Putamen (tissue), 1 donor: ENCODE results near the gene FAM118A.
"Not testable (repeated sequence)": the region's sequence is repeated elsewhere in the genome, so short reads cannot be mapped to it uniquely, and the experiment has no call there.

Experiments
- DNase-seq: peaks from one replicate; pipeline ENCODE4 v3.0.0-alpha.2; 2016; ENCODE audit warnings: low spot score

Gene FAM118A

GRCh38 chr22:45331486-45331885 lies 21.8 kb downstream of the FAM118A start:
- no peak for DNase-seq

- DNase-seq: no peak
Measured at GRCh38 chr22:45332001-45332400, 22.3 kb downstream of the FAM118A start.

GRCh38 chr22:45334068-45334467 lies 24.3 kb downstream of the FAM118A start:
- no peak for DNase-seq

DNA sequence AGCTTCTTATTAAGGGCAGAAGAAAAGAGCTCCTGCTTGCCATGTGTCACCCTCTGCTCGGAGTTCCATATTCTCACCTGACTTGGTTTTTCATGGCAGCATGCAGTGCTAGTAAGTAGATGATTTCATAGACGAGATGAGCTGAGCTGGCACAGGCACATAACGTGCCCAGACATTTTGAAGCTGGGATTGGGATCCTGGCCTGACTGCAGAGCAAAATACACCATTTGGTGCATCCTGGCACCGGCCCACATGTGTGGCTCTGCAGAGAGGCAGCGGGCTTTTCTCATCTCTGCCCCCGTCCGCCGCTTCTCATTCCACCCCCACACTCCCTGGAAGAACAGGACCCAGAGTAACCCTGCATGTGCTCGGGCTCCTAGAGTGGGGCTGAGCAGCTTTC lies 24.8 kb downstream of the FAM118A start:
- DNase-seq: no peak

GRCh38 chr22:45335021-45335818 lies 25.5 kb downstream of the FAM118A start:
- no peak for DNase-seq

DNA sequence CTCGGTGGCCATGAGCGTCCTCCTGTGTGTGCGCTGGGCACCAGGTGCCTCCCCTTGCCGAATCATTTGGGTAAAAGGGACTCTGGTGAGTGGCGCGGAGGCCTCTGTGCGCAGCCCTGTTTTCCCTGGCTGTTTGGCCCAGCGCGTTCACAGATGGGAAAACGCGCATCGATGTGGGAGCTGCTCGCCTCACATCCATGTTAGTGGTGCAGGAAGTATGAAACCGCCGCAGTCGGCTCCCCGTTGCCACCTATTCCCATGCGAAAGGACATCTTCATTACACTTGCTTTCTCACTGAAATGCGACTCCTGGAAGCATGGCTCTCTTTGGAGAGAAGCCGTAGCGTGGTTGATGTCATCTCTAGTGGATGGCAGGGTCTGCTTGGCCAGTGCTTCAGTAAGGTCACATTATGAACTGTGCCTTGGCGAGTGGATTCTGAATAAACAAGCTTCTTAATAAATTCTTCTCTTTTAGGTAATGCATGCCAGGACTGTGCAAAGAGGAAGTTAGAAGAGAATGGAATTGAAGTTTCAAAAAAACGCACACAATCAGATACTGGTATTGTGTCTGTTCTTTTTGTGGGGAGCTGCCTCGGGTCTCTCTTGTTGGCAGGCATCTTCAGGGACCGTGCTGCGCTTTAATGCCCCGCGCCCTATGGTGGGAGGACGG lies 26.3 kb downstream of the FAM118A start:
- DNase-seq: no peak

GRCh38 chr22:45336971-45337431 lies 27.3 kb downstream of the FAM118A start:
- peak; percentile 63 for DNase-seq

- no peak for DNase-seq
Measured at GRCh38 chr22:45337536-45337935, 27.8 kb downstream of the FAM118A start.

DNA sequence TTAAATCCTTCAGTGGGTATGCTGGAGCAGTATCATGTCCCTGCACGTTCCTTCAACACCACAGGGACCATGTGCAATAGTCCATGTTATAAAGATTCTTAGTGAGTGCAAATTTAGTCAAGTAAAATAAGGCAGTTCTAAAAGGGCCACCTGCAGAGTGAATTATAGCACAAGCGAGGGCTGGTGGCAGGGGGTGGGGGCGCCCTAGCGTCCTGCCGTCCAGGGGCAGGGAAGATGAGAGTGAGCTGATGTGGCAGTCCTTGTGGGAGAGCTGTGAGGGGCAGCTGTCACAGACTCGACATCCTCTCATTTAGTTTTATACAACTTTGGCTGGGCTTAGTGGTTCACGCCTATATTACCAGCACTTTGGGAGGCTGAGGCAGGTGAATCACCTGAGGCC lies 29.1 kb downstream of the FAM118A start:
- DNase-seq: no peak

DNA sequence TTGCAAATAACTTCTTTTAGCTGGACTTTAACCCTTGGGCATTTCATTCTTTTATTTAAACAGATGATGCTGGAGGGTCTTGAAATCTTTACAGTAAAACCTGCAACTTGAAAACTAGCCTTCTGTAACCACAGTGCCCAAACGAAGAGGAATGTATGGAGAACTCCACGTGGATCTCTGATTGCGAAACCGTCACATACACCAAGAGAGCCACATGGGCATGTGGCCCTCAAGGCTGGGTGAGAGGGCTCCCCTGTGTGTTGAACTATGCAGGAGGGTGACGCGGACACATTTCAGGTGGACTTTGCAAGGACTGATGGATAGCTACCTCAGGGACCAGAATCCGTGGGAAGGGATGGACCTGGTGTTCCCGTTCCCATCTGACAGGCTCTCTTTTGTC lies 30.6 kb downstream of the FAM118A start:
- no peak for DNase-seq

GRCh38 chr22:45341498-45341897 lies 31.8 kb downstream of the FAM118A start:
- no peak for DNase-seq

DNA sequence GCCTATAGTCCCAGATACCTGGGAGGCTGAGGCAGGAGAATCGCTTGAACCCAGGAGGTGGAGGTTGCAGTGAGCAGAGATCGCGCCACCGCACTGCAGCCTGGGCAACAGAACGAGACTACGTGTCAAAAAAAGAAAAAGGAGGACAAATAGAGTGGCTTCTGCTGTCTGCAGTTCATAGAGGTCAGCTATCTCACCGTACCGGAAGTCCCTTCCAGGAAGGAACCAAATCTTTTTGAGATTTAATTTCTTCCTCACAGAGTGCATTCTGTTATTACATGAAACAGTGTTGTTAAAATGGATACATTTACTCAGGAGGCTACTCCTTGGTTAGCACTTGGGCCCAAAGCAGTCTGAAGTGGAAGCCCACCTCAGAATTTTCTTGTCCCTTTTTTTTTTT lies 33.4 kb downstream of the FAM118A start:
- no peak for DNase-seq

DNA sequence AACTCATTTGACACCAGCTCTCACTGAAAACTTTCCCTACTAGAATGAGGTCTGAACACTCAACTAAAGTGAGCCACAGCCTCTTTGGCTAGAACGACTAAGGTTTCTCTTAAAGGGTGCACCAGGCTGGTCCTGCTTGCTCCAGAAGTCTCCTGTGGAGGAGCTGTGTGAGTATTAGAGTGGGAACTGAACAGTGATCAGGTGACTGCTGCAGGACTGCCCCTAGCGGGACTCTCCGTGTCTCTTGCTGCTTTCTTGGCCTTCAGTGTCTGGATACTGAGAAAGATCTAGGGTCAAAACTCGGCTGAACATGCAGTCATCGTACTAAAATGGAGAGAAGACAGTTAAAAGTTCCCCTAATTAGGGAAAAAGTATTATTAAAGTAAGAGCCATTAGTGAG lies 34.6 kb downstream of the FAM118A start:
- no peak for DNase-seq

- no peak for DNase-seq
Measured at GRCh38 chr22:45349916-45350315, 40.2 kb downstream of the FAM118A start.

GRCh38 chr22:45351956-45352355 lies 42.2 kb downstream of the FAM118A start:
- DNase-seq: no peak

- DNase-seq: not testable (repeated sequence)
Measured at GRCh38 chr22:45352757-45353156, 43.0 kb downstream of the FAM118A start.

- DNase-seq: no peak
Measured at GRCh38 chr22:45353786-45354185, 44.1 kb downstream of the FAM118A start.

DNA sequence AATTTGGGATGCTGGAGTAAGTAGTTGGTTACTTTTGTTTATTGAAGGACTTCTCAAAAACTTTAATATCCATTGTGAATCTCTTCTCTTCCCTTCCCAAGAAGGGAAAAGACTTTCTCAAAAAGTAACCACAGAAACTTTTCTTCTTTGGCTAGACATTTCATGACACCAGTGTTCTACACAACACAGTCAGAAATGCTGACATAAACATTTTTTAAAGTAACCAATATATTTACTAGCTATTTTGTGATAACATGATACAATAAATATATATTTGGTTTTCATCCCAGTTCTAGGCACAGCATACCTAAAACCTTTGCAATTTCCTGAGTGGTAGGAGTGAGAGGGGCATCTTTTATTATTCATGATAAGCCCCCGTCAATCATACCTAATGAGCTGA lies 47.8 kb downstream of the FAM118A start:
- DNase-seq: no peak

- no peak for DNase-seq
Measured at GRCh38 chr22:45358127-45358526, 48.4 kb downstream of the FAM118A start.

DNA sequence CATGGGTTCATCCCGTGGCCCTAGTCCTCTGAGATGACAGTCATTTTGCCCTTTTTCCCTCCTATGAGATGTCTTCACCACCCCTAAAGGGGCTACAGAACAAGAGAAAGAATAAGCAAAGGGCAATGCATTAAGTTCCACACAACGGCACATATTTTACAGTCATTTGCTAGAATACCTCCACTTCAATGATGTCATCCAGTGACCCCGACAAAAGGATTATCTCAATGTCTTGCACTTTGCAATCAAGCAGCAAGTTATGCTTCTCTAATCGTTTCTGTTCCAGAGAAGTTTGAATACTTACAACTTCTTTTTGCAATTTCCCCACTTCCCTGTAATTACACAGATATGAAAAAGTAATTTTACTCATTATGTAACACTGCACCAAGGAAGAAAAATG lies 49.9 kb downstream of the FAM118A start:
- no peak for DNase-seq

GRCh38 chr22:45366713-45367112 lies 57.0 kb downstream of the FAM118A start:
- no peak for DNase-seq

DNA sequence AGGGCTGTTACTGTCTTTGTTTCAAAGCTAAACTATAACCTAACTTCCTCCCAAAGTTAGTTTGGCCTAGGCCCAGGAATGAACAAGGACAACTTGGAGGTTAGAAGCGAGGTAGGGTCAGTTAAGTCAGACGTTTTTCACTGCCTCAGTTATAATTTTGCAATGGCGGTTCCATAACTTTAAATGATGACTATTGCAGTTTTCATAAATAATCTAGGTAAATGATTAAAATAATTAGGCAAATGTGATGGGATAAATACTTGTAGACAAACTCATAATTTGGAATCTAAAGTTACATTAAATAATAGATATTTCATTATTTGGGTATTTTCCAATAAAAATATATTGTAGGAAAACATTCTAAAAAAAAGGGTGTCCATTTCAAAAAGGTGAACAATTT lies 63.9 kb downstream of the FAM118A start:
- not testable (repeated sequence) for DNase-seq

DNA sequence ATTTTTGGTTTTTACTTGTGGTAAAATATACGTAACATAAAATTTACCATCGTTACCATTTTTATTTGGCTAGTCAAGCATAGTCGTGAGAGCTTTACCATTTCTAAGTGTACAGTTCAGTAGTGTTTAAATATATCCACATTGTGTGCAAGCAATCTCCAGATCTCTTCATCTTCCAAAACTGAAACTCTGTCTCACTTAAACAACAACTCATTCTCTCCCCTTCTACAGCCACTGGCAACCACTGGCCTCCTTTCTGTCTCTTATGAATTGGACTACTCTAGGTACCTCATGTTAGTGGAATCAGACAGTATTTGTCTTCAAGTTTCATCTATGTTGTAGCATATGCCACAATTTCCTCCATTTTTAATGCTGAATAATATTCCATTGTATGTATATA lies 66.3 kb downstream of the FAM118A start:
- no peak for DNase-seq

- DNase-seq: peak; percentile 0
Measured at GRCh38 chr22:45376703-45377102, 67.0 kb downstream of the FAM118A start.
